Ureter (tissue), 1 donor: ENCODE measurements around the gene IRF3. TPM values are rescaled to one million over a fixed set of nuclear protein-coding genes. Genes with fewer than 3 reads are reported as not detected.
"Not testable (repeated sequence)": the region's sequence is repeated elsewhere in the genome, so short reads cannot be mapped to it uniquely, and the experiment has no call there.

Experiments
- DNase-seq: peaks from one replicate; pipeline ENCODE4 v3.0.0-alpha.2; 2020; ENCODE audit warnings: low spot score
- total RNA-seq: library from RNA; stranded (reverse); gene quantifications from one replicate; pipeline ENCODE4 v1.2.4, GENCODE V29; 2023
- donor health status: DM: yes; HTN: yes; CAD: no.

Gene IRF3
- total RNA-seq, 1 donor from 2014 or later = 108 TPM

DNA sequence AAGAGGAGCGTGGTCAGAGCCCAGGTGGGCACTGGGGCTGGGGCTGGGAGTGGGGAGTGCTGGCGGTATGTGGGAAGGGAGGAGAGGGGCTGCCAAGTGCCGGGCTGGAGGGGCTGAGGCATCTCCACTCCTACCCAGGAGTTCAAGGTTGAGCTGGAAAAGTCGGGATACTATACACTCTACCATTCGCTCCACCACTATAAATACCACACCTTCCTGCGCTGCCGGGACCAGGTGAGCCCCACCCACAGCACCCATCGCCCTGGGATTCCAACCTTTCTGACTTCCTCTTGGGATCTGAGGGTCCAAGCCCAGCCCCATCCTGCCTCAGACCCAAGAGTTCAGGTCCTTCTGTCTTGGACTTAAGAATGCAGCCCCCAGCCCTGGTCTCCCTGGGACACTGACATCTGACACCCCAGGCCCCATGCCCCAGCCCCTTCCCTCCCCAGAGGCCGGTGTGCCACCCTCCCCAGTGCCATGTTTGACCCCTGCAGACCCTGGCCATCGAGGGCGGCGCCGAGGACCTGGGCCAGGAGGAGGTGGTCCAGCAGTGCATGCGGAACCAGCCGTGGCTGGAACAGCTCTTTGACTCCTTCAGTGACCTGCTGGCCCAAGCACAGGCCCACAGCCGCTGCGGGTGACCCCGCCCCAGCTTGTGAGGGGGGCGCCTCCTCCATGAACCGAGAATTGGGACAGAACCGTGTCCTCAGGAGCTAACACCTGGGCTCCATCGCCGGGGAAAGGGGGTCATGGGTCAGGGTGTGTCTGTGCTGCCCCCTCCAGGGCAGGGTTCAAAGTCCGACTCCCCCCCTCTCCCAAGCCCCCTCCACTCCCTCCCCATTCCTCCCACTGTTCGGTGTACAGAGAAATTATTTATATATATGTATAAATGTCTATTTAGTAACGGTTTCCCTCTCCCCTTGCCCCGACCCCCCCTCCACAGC is 40.4 kb downstream of the IRF3 start:
- no peak for DNase-seq

DNA sequence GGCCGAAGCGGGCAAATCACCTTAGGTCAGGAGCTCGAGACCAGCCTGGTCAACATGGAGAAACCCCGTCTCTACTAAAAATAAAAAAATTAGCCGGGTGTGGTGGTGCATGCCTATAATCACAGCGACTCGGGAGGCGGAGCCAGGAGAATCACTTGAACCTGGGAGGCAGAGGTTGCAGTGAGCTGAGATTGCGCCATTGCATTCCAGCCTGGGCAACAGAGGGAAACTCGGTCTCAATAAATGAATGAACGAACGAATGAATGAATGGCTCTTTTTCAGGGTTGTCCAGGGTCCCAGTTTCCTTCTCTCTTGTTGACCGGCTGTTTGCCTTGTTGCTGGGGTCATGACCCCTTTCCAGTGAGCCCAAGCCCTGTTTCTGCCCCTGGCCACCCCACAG is 47.8 kb downstream of the IRF3 start:
- not testable (repeated sequence) for DNase-seq

DNA sequence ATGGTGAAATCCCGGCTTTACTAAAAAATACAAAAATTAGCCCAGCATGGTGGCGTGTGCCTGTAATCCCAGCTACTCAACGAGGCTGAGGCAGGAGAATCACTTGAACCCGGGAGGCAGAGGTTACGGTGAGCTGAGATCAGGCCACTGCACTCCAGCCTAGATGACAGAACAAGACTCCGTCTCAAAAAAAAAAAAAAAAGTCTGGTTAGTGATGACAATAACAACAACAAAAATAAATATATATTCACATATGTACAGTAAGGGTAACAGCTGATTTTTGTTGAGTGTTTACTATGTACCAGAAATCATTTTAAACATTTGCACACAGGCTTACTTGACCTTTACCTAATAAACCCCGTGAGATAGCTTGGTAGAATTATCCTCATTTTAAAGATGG is 48.7 kb downstream of the IRF3 start:
- no peak for DNase-seq

DNA sequence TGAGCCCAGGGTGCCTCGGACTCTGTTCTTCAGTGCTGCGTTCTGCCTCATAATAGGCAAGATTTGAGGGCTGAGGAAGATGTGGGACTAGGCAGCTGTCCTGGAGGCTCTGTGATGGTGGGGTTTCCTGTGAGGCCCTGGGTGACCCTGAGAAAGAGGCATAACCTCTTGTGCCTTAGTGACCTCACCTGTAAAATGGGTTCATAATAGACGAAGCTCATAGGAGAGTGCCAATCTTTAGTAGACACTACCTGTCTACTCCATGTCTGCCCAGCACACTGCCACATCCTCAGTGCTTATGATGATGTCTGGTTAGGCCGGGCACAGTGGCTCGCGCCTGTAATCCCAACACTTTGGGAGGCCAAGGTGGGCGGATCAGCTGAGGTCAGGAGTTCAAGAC is 49.1 kb downstream of the IRF3 start:
- DNase-seq = no peak

DNA sequence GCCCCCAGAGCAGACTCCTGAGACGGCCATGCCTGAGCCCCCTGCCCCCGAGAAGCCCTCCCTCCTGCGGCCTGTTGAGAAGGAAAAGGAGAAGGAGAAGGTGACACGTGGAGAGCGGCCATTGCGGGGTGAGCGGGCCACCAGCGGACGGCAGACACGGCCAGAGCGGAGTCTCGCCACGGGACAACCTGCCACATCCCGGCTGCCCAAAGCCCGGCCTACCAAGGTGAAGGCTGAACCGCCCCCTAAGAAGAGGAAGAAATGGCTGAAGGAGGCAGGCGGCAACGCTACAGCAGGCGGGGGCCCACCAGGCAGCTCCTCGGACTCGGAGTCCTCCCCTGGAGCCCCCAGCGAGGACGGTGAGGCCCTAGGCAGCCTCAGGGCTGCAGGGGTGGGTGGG is 49.8 kb downstream of the IRF3 start:
- DNase-seq = no peak

DNA sequence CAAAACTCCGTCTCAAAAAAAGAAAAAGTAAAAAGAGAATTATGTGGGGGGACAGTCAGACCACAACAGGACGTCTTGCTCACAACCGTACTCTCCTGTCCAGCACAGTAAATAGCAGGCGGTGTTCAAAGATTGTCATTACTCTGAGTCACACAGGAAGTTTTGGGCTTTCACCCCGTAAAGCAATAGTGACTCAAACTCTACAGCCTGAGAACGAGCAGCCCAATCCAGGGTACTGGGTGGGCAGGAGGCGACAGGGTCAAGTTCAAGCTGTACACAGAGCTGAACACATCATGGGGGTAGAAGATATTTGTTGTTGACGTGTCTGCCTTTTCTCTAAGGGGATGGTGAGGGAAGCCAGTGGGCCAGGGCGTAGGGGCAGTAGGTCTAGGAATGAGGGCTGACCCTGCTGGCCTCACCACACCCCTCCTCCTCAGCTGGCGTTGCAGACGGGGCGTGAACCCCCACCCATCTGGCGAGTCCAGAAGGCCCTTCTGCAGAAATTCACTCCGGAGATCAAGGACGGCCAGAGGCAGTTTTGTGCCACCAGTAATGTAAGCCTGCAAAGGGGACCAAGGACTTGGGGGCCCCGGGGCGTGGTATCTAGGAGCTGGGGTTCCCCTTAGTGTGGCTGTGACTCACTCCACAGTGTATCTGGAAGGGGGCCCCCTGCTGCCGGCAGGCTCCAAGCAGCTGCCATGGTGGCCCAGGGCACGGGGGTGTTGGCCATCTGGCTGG is 51.4 kb downstream of the IRF3 start:
- no peak for DNase-seq

DNA sequence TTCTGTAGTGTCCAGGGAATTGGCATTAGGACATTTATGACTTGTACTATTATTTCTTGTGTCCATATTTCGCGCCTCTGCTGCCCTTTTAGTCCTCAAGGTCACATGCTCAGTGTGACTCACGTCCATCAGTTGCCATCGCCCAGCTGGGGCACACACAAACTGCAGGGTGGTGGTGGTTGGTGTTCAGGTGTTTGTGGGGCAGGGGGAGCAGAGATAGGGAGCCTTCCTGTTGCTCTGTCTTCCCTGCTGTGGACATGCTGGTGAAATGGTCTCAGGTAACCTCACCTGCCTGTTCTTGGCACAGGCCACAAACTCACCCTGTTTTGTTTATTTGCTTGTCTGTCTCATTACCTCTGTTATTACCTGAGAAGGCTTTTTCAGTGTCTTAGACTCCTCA is 52.3 kb downstream of the IRF3 start:
- DNase-seq = no peak

Other genes with a start within 250 kb of the IRF3 start
- gene PTH2, start 242.4 kb downstream of the IRF3 start, total RNA-seq = not detected
- gene GFY, start 240.5 kb downstream of the IRF3 start, total RNA-seq = not detected
- 0.55 TPM for gene SLC17A7, start 224.3 kb downstream of the IRF3 start, total RNA-seq
- 47.4 TPM for gene PIH1D1, start 214.0 kb downstream of the IRF3 start, total RNA-seq
- 24.0 TPM for gene ALDH16A1, start 212.6 kb downstream of the IRF3 start, total RNA-seq
- gene FLT3LG, start 191.6 kb downstream of the IRF3 start, total RNA-seq = 12.7 TPM
- 3,508 TPM for gene RPL13A, start 178.2 kb downstream of the IRF3 start, total RNA-seq
- 1,912 TPM for gene RPS11, start 169.4 kb downstream of the IRF3 start, total RNA-seq
- 106 TPM for gene FCGRT, start 153.2 kb downstream of the IRF3 start, total RNA-seq
- 18.6 TPM for gene RCN3, start 137.9 kb downstream of the IRF3 start, total RNA-seq
- 35.6 TPM for gene NOSIP, start 85.3 kb downstream of the IRF3 start, total RNA-seq
- gene PRRG2, start 84.5 kb downstream of the IRF3 start, total RNA-seq = 13.2 TPM
- 40.6 TPM for gene PRR12, start 74.7 kb downstream of the IRF3 start, total RNA-seq
- 59.1 TPM for gene RRAS, start 25.7 kb downstream of the IRF3 start, total RNA-seq
- 55.7 TPM for gene SCAF1, start 23.6 kb downstream of the IRF3 start, total RNA-seq
- gene BCL2L12, start 76 bp upstream of the IRF3 start, total RNA-seq = 12.6 TPM
- gene PRMT1, start 11.4 kb upstream of the IRF3 start, total RNA-seq = 166 TPM
- 4.1 TPM for gene ADM5, start 23.7 kb upstream of the IRF3 start, total RNA-seq
- gene CPT1C, start 25.3 kb upstream of the IRF3 start, total RNA-seq = 3.1 TPM
- gene TSKS, start 97.4 kb upstream of the IRF3 start, total RNA-seq = 0.44 TPM
- gene AP2A1, start 101.1 kb upstream of the IRF3 start, total RNA-seq = 66.6 TPM
- 13.0 TPM for gene FUZ, start 147.4 kb upstream of the IRF3 start, total RNA-seq
- 42.2 TPM for gene MED25, start 152.4 kb upstream of the IRF3 start, total RNA-seq
- 105 TPM for gene PTOV1, start 185.3 kb upstream of the IRF3 start, total RNA-seq
- 122 TPM for gene PNKP, start 201.7 kb upstream of the IRF3 start, total RNA-seq
- 32.8 TPM for gene AKT1S1, start 211.5 kb upstream of the IRF3 start, total RNA-seq
- gene TBC1D17, start 211.8 kb upstream of the IRF3 start, total RNA-seq = 30.4 TPM
- gene IL4I1, start 231.0 kb upstream of the IRF3 start, total RNA-seq = 1.9 TPM